Mucosa of gallbladder (tissue), 1 donor: ENCODE results near the gene MOB3C. TPM values are rescaled to one million over a fixed set of nuclear protein-coding genes. Genes with fewer than 3 reads are reported as not detected.

Experiments
- DNase-seq: peaks from one replicate; pipeline ENCODE4 v3.0.0-alpha.2; 2020; ENCODE audit warnings: low spot score
- total RNA-seq: library from RNA; stranded (reverse); gene quantifications from one replicate; pipeline ENCODE4 v1.2.1, GENCODE V29; 2021
- donor health status: DM: no; HTN: no; CAD: no.

The MOB3C gene
- total RNA-seq, 1 donor from 2014 or later = 12.8 TPM

- DNase-seq = no peak
Observed at GRCh38 chr1:46638921-46639320, 22.3 kb upstream of the MOB3C start.

GRCh38 chr1:46637444-46638083 lies 21.0 kb upstream of the MOB3C start:
- no peak for DNase-seq

GRCh38 chr1:46635205-46635604 lies 18.6 kb upstream of the MOB3C start:
- no peak for DNase-seq

- no peak for DNase-seq
Observed at GRCh38 chr1:46630719-46631118, 14.1 kb upstream of the MOB3C start.

GRCh38 chr1:46623743-46624644 lies 7.4 kb upstream of the MOB3C start:
- no peak for DNase-seq

GRCh38 chr1:46622344-46622743 lies 5.7 kb upstream of the MOB3C start:
- no peak for DNase-seq

GRCh38 chr1:46621930-46622329 lies 5.3 kb upstream of the MOB3C start:
- DNase-seq = no peak

GRCh38 chr1:46619656-46620258 lies 3.1 kb upstream of the MOB3C start:
- DNase-seq = no peak

GRCh38 chr1:46618754-46619415 lies 2.3 kb upstream of the MOB3C start:
- no peak for DNase-seq

GRCh38 chr1:46617833-46618232 lies 1.2 kb upstream of the MOB3C start:
- no peak for DNase-seq

GRCh38 chr1:46617108-46617800 lies 643 bp upstream of the MOB3C start:
- DNase-seq = no peak

- DNase-seq = no peak
Observed at GRCh38 chr1:46615735-46616134, 876 bp downstream of the MOB3C start.

- DNase-seq = no peak
Observed at GRCh38 chr1:46615088-46615487, 1.5 kb downstream of the MOB3C start.

- DNase-seq = no peak
Observed at GRCh38 chr1:46614604-46614984, 2.0 kb downstream of the MOB3C start.

GRCh38 chr1:46613661-46614603 lies 2.7 kb downstream of the MOB3C start:
- DNase-seq = peak; percentile 83

- no peak for DNase-seq
Observed at GRCh38 chr1:46612937-46613660, 3.5 kb downstream of the MOB3C start.

- DNase-seq = no peak
Observed at GRCh38 chr1:46611691-46612221, 4.9 kb downstream of the MOB3C start.

- no peak for DNase-seq
Observed at GRCh38 chr1:46607345-46608130, 9.1 kb downstream of the MOB3C start.
